ENCODE data around the gene PPP4R4.

The PPP4R4 gene

DNA sequence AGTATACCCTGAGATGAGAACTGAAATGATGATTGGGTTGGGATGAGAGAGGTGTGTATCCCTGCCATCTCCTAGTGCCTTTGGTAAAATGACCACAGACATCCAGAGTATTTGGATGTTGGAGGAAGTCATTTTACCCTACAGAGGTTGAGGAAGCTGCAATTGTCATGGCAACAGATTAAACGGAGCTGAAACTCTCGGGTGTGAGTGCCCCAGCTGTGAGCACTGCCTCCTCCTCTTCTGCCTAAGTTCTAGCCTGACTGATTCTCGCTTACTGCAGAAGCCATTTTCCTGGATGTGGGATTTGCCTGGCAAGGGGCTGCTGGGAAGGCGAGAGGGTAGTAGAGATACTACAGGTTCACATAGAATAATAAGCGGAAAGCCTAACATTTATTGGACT, 10.3 kb upstream of the PPP4R4 start:
- Histone ChIP-seq H3K4me2 (no peak overlapping the region), H3K36me3 (ENCODE audit: insufficient read depth) (no peaks in the 10 kb centered on the region), H3K27me3 (ENCODE audit: insufficient read depth, low read depth) (no peaks in the 10 kb centered on the region), H3K9ac (no peak overlapping the region), H3K4me3 (IDR thresholded peaks at IDR 0.05; ENCODE audit: insufficient read depth, low read depth, low read length) (no peak overlapping the region), H4K20me1 (ENCODE audit: insufficient read depth) (no peaks in the 10 kb centered on the region), H3K27ac (no peak overlapping the region), H3K4me1 (ENCODE audit: low read depth, poor library complexity, severe bottlenecking) (no peaks in the 10 kb centered on the region), H2AFZ (ENCODE audit: low read depth) (no peak overlapping the region), H3K79me2 (ENCODE audit: insufficient read depth, low read depth) (no peaks in the 10 kb centered on the region)
- TF ChIP-seq, protein P1, sequence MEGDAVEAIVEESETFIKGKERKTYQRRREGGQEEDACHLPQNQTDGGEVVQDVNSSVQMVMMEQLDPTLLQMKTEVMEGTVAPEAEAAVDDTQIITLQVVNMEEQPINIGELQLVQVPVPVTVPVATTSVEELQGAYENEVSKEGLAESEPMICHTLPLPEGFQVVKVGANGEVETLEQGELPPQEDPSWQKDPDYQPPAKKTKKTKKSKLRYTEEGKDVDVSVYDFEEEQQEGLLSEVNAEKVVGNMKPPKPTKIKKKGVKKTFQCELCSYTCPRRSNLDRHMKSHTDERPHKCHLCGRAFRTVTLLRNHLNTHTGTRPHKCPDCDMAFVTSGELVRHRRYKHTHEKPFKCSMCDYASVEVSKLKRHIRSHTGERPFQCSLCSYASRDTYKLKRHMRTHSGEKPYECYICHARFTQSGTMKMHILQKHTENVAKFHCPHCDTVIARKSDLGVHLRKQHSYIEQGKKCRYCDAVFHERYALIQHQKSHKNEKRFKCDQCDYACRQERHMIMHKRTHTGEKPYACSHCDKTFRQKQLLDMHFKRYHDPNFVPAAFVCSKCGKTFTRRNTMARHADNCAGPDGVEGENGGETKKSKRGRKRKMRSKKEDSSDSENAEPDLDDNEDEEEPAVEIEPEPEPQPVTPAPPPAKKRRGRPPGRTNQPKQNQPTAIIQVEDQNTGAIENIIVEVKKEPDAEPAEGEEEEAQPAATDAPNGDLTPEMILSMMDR (conservative IDR thresholded peaks at IDR 0.05; ENCODE audit: low read depth, low read length) = no peak

DNA sequence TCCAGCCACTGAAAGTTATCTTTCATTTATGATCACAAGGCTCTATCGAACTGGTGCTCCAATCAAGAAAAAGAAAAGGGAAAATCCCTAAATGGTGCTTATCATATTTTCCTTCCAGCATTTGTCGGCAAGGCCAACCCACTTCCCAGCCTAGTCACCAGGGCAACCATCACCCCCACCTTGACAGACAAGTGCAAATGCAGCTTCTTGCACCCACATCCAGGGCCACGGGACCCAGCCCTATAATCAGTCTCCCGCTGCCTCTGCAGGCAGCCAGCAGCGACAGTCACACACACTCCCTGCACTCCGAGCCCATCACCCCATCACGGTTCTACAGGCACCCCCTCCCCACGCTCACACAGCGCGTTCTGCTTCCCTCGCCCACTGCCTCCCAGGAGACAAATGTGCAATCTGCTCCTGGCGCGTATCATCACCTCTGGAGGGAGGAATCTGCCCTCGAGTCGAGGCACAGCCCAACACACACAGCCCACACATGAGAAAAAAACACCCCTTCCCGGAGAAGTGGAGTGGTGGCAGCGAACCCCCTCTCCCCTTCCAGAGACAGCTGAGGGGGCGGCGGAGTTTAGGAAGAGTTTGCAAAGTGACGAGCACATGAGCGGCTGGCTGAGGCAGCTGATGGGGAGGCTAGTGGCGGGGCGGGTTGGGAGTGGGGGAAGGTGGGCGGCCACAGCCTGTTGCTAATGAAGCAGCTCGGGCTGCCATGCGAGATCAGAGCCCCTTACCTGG, 9.3 kb upstream of the PPP4R4 start:
- TF ChIP-seq, protein P1 (conservative IDR thresholded peaks at IDR 0.05; ENCODE audit: low read depth, low read length) = no peak
- Histone ChIP-seq H3K9ac (no peak overlapping the region), H3K27ac (no peak overlapping the region), H3K27me3 (ENCODE audit: insufficient read depth, low read depth) (no peaks in the 10 kb centered on the region), H2AFZ (ENCODE audit: low read depth) (no peak overlapping the region), H3K4me3 (IDR thresholded peaks at IDR 0.05; ENCODE audit: insufficient read depth, low read depth, low read length) (no peak overlapping the region), H3K4me1 (ENCODE audit: low read depth, poor library complexity, severe bottlenecking) (no peaks in the 10 kb centered on the region), H3K4me2 (no peak overlapping the region), H4K20me1 (ENCODE audit: insufficient read depth) (no peaks in the 10 kb centered on the region), H3K79me2 (ENCODE audit: insufficient read depth, low read depth) (no peaks in the 10 kb centered on the region), H3K36me3 (ENCODE audit: insufficient read depth) (no peaks in the 10 kb centered on the region)

DNA sequence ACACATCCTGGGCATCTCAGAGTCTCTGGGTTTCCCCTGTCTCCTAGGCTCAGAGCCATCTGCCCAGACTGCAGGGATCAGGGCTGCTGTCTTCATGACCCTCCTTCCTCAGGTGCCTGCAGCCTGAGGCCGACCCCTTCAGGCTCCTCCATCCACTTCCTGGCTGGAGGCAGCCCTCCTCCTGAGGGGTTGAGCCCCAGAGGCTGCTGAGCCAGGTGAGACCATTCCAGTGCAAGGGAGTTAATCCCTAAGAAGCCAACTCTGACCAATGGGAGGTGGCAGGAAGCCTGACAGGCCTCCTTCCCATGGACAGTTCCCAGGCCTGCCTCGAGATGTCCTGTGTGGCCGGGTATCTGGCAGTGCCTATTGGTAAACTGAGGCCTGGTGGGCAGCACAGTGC, 8.4 kb upstream of the PPP4R4 start:
- Histone ChIP-seq H3K4me2 (no peak overlapping the region), H3K9ac (no peak overlapping the region), H4K20me1 (ENCODE audit: insufficient read depth) (no peaks in the 10 kb centered on the region), H3K27ac (no peak overlapping the region), H3K27me3 (ENCODE audit: insufficient read depth, low read depth) (no peaks in the 10 kb centered on the region), H3K79me2 (ENCODE audit: insufficient read depth, low read depth) (no peaks in the 10 kb centered on the region), H3K4me1 (ENCODE audit: low read depth, poor library complexity, severe bottlenecking) (no peaks in the 10 kb centered on the region), H3K36me3 (ENCODE audit: insufficient read depth) (no peaks in the 10 kb centered on the region), H3K4me3 (IDR thresholded peaks at IDR 0.05; ENCODE audit: insufficient read depth, low read depth, low read length) (no peak overlapping the region), H2AFZ (ENCODE audit: low read depth) (no peak overlapping the region)
- TF ChIP-seq, protein P1 (conservative IDR thresholded peaks at IDR 0.05; ENCODE audit: low read depth, low read length) = no peak

DNA sequence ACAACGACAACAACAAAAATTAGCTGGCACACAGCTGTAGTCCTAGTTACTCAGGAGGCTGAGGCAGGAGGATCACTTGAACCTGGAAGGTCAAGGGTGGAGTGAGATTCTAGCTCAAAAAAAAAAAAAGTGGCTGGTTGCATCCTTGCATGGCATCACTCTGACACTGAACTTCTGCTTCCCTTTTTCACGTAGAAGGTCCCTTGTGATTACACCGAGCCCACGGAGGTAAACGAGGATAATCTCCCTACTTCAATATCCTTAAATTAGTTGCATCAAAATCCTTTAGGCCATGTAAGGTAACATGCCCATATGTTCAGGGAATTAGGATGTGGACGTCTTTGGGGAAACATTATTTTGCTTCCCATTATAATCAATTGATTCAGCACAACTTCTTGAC, 4.0 kb upstream of the PPP4R4 start:
- Histone ChIP-seq H3K4me1 (ENCODE audit: low read depth, poor library complexity, severe bottlenecking) (no peaks in the 10 kb centered on the region), H4K20me1 (ENCODE audit: insufficient read depth) (no peaks in the 10 kb centered on the region), H3K27ac (no peak overlapping the region), H3K9ac (no peak overlapping the region), H3K4me3 (IDR thresholded peaks at IDR 0.05; ENCODE audit: insufficient read depth, low read depth, low read length) (no peak overlapping the region), H3K36me3 (ENCODE audit: insufficient read depth) (no peaks in the 10 kb centered on the region), H3K27me3 (ENCODE audit: insufficient read depth, low read depth) (no peaks in the 10 kb centered on the region), H2AFZ (ENCODE audit: low read depth) (no peak overlapping the region), H3K79me2 (ENCODE audit: insufficient read depth, low read depth) (no peaks in the 10 kb centered on the region), H3K4me2 (no peak overlapping the region)
- TF ChIP-seq, protein P1 (conservative IDR thresholded peaks at IDR 0.05; ENCODE audit: low read depth, low read length) = no peak

All from KMS-11 (cell line).